K562 (cell line): Measurements from ENCODE around the gene N4BP2. TPM values are rescaled to one million over a fixed set of nuclear protein-coding genes. Genes with fewer than 3 reads are reported as not detected.
A peak's percentile ranks its signal among the peaks of the same experiment; 100 is the strongest.

Experiments used
- ATAC-seq: fragments of 200-7000 bp; cut with Tn5 transposase; 3 replicates; pipeline ENCODE4 v1.9.1; 2020; ENCODE audit warnings: moderate library complexity
- BruUV-seq: library from RNA; stranded (reverse); fragments of 400-500 nt; replicated peaks from 2 replicates; lab custom pipeline; 2021; lab: Mats Ljungman, UMichigan
- CTCF ChIA-PET: fragments of 300-600 bp; formaldehyde crosslinking; extraction: SDS; loops from one replicate; lab custom pipeline; 2021; ENCODE audit warnings: low intra/inter-chr PET ratio; lab: Yijun Ruan, JAX
- POLR2A ChIA-PET: fragments of 300-600, 350-650 bp; sonication (Branson Sonifier 250); formaldehyde crosslinking; extraction: SDS; loops from one replicate; lab custom pipeline; 2021; ENCODE audit warnings: antibody characterized with exemption, inconsistent platforms; lab: Yijun Ruan, JAX
- DNase-seq, 4 experiments: peaks; one replicate each; pipeline versions ENCODE4 v3.0.0 to v3.0.0-alpha.2; 2011 to 2018; ENCODE audit warnings: low spot score in 3 of 4, mixed read lengths in 3 of 4; ENCODE audit errors: extremely low read depth in 1 of 4
- FAIRE-seq: peaks from 2 replicates; lab custom pipeline; 2011; peaks lifted over from hg19 to GRCh38; lab: Jason Lieb, UNC
- H2AFZ ChIP-seq: 2 replicates; pipeline ENCODE4 v1.6.0; 2011; ENCODE audit warnings: low read depth, low read length, control low read depth, inconsistent platforms
- H3K27ac ChIP-seq: fragments of 200-600 bp; 3 replicates; pipeline ENCODE4 v1.8.0; 2011; ENCODE audit warnings: low read depth, mild to moderate bottlenecking, control low read depth, inconsistent platforms, low read length, moderate library complexity, mixed read lengths; ENCODE audit errors: extremely low read depth
- H3K27me3 ChIP-seq, 2 experiments: fragments of 300-600 bp in 1 of 2; 2 replicates in 1 of 2; 3 replicates in 1 of 2; pipeline versions ENCODE4 v1.6.0 to v1.8.0; 2011; ENCODE audit warnings: inconsistent platforms in 2 of 2, low read length in 2 of 2, mild to moderate bottlenecking in 1 of 2, mixed read lengths in 1 of 2, moderate library complexity in 1 of 2; ENCODE audit not compliant: control insufficient read depth in 2 of 2, insufficient read depth in 2 of 2
- H3K36me3 ChIP-seq: fragments of 300-600 bp; 3 replicates; pipeline ENCODE4 v1.8.0; 2011; ENCODE audit warnings: mild to moderate bottlenecking, low read length, inconsistent platforms; ENCODE audit not compliant: control insufficient read depth, insufficient read depth
- H3K4me1 ChIP-seq, 2 experiments: fragments of 200-600 bp in 1 of 2; replicated peaks in 1 of 2; 2 replicates in 1 of 2; 3 replicates in 1 of 2; pipeline versions ENCODE4 v1.5.1 to v1.8.0; 2011; ENCODE audit warnings: inconsistent platforms in 2 of 2, low read length in 2 of 2, mild to moderate bottlenecking in 1 of 2, mixed read lengths in 1 of 2, moderate library complexity in 1 of 2; ENCODE audit not compliant: control insufficient read depth in 2 of 2, insufficient read depth in 2 of 2
- H3K4me2 ChIP-seq: 2 replicates; pipeline ENCODE4 v1.6.1; 2011; ENCODE audit warnings: low read length, control low read depth, inconsistent platforms, mixed read lengths; ENCODE audit not compliant: insufficient read depth
- H3K4me3 ChIP-seq: fragments of 200-600 bp; sonication (generic), shearing (Covaris generic); 2 replicates; pipeline ENCODE4 v1.5.1; 2016; ENCODE audit warnings: control low read depth, inconsistent platforms
- H3K79me2 ChIP-seq: fragments of 200-600 bp; 3 replicates; pipeline ENCODE4 v1.8.0; 2011; ENCODE audit warnings: low read length, inconsistent platforms; ENCODE audit not compliant: control insufficient read depth, insufficient read depth
- H3K9ac ChIP-seq, 2 experiments: 2 replicates each; pipeline versions ENCODE4 v1.6.0 to v1.6.1; 2011; ENCODE audit warnings: low read depth in 2 of 2, low read length in 2 of 2, control low read depth in 1 of 2, inconsistent platforms in 1 of 2, mild to moderate bottlenecking in 1 of 2, mixed read lengths in 1 of 2; ENCODE audit not compliant: insufficient read depth in 1 of 2
- H3K9me1 ChIP-seq: one replicate; pipeline ENCODE4 v1.6.0; 2011; ENCODE audit warnings: inconsistent platforms, mild to moderate bottlenecking, low read length, moderate library complexity; ENCODE audit not compliant: control insufficient read depth, insufficient read depth
- H3K9me3 ChIP-seq: replicated peaks from 2 replicates; pipeline ENCODE4 v1.5.1; 2011; ENCODE audit warnings: low read depth, low read length, inconsistent platforms; ENCODE audit not compliant: control insufficient read depth, insufficient read depth
- H4K20me1 ChIP-seq: replicated peaks from 2 replicates; pipeline ENCODE4 v1.6.1; 2011; ENCODE audit warnings: low read length, inconsistent platforms, mixed read lengths; ENCODE audit not compliant: control insufficient read depth, insufficient read depth
- BCOR ChIP-seq: fragments of 450-650 bp; IDR thresholded peaks from 2 replicates; pipeline ENCODE4 v1.6.1; 2016
- C11orf30 ChIP-seq: fragments of 450-650 bp; IDR thresholded peaks from 2 replicates; pipeline ENCODE4 v1.6.1; 2016; ENCODE audit warnings: low read depth, mild to moderate bottlenecking
- GATAD2A ChIP-seq: fragments of 450-650 bp; IDR thresholded peaks from 2 replicates; pipeline ENCODE4 v1.6.1; 2017
- KLF13 ChIP-seq: fragments of 450-650 bp; IDR thresholded peaks from 2 replicates; pipeline ENCODE4 v1.6.1; 2016; ENCODE audit warnings: missing genetic modification characterization, low read depth, mild to moderate bottlenecking, missing compliant biosample characterization, moderate library complexity, borderline replicate concordance
- MECOM ChIP-seq: fragments of 250-450 bp; sonication (Bioruptor Pico); IDR thresholded peaks from 2 replicates; pipeline ENCODE4 v1.8.0; 2022; ENCODE audit warnings: inconsistent platforms
- RBM25 ChIP-seq: fragments of 200-400 bp; formaldehyde crosslinking; IDR thresholded peaks from 2 replicates; pipeline ENCODE4 v1.6.1; 2018; ENCODE audit warnings: low read length, low read depth, moderate library complexity; ENCODE audit not compliant: severe bottlenecking
- REST ChIP-seq, 2 experiments: fragments of 450-650 bp; formaldehyde crosslinking in 1 of 2; IDR thresholded peaks; 2 replicates each; pipeline versions ENCODE4 v1.4.0 to v1.6.1; 2014 to 2020; ENCODE audit warnings: mild to moderate bottlenecking in 2 of 2, borderline replicate concordance in 1 of 2, low read depth in 1 of 2
- ZNF830 ChIP-seq: fragments of 250-450 bp; sonication (Bioruptor Pico); IDR thresholded peaks from 2 replicates; pipeline ENCODE4 v1.5.0; 2021; ENCODE audit warnings: mild to moderate bottlenecking
- WGBS: fragments of 100-300 bp; shearing (Covaris generic); methylation state at CpG from one replicate; pipeline ENCODE4 v1.1.6; 2016; ENCODE audit warnings: low coverage, mixed read lengths; ENCODE audit not compliant: insufficient coverage; ENCODE audit errors: missing lambda C conversion rate; 5-methylcytosine and 5-hydroxymethylcytosine counted together
- in situ Hi-C: fragments of 300-500 bp; cut with MboI; formaldehyde crosslinking; loops from 4 replicates; pipeline ENCODE4 v1.15.0; 2018; ENCODE audit warnings: inconsistent platforms, mixed read lengths
- intact Hi-C: fragments of 100-400 bp; cut with micrococcal nuclease; formaldehyde crosslinking; loops from 2 replicates; pipeline ENCODE4 v1.14.2; 2022
- polyA plus RNA-seq, 8 experiments: library from polyadenylated mRNA; depleted of rRNA in 4 of 8; stranded (reverse) in 5 of 8; unstranded in 3 of 8; fragments of >200 nt; fragmentation: Nextera tagmentation in 2 of 8; fragmentation: Illumina TruSeq in 1 of 8; extraction: Ambion mirVana in 2 of 8; extraction: Trizol in 1 of 8; gene quantifications; 2 replicates each; pipeline versions ENCODE4 v1.2.1 to v1.2.3, GENCODE V29; 2011 to 2014; ENCODE audit warnings: inconsistent platforms in 1 of 8, missing spikeins in 1 of 8
- total RNA-seq, 7 experiments: library from RNA; depleted of rRNA in 6 of 7; stranded (reverse); fragments of >200 nt in 6 of 7; fragmentation: Illumina TruSeq in 2 of 7; extraction: Trizol in 2 of 7; gene quantifications; 2 replicates each; pipeline versions ENCODE4 v1.2.1 to v1.2.3, GENCODE V29; 2011 to 2021; ENCODE audit warnings: low replicate concordance in 1 of 7
- TF ChIP-seq, protein P1 (sequence below): fragments of 250-450 bp; sonication (Bioruptor Pico); IDR thresholded peaks from 2 replicates; pipeline ENCODE4 v1.8.0; 2022; ENCODE audit warnings: moderate library complexity, mild to moderate bottlenecking, inconsistent platforms
- TF ChIP-seq, protein P2 (sequence below): IDR thresholded peaks from 2 replicates; pipeline ENCODE4 v1.6.1; 2014; ENCODE audit warnings: antibody characterized with exemption
- TF ChIP-seq, protein P3 (sequence below): fragments of 250-450 bp; sonication (Bioruptor Pico); IDR thresholded peaks from 2 replicates; pipeline ENCODE4 v1.8.0; 2022; ENCODE audit warnings: inconsistent platforms, mild to moderate bottlenecking, moderate library complexity, borderline replicate concordance

N4BP2 gene
- total and polyA plus RNA-seq, 9 of the 15 experiments (the other 6 are each of a cell fraction or from before 2014, with no cell fraction given): 2.7 to 12.6 (median 7.6) TPM

DNA sequence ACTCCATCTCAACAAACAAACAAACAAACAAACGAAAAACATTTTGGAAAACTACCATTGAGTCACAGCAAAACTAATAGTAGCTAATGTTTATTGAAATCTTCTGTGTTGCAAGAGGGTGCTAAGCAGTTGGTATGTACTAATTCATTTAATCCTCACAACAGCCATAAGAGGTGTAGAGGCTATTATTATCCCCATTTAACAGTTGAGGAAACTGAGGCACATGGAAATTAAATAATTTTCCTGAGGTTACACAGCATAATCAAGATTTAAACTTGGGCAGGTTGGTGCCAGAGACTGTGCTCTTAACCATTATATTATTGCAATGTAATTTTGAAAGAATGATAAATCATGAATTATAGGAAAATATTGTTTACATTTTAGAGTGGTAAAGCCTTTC lies 122.7 kb downstream of the N4BP2 start:
- WGBS: 58% methylated on average over 1 of the region's 1 CpG
- no peaks in the 10 kb centered on the region for H3K27me3 ChIP-seq
- H3K4me3 ChIP-seq: no peak overlapping the region
- intact Hi-C loops (no loop called here), in situ Hi-C loops (no loop called here)
- DNase-seq (no peak), ATAC-seq (no peak), FAIRE-seq (no peak)
- H3K9me1 ChIP-seq: no peaks in the 10 kb centered on the region
- BruUV-seq: no TSS peak
- no peak overlapping the region for H3K27ac ChIP-seq
- ChIA-PET POLR2A (interaction anchor here (1.0 kb wide), 1 partner anchor 11 kb away, joined by 3 read pairs; no protein-coding TSS in a partner anchor), CTCF (no interaction called here)
- H3K9ac ChIP-seq: no peak overlapping the region
- no peak overlapping the region for H3K4me2 ChIP-seq
- H3K9me3 ChIP-seq: no peaks in the 10 kb centered on the region
- no peaks in the 10 kb centered on the region for H4K20me1 ChIP-seq
- H3K36me3 ChIP-seq: no peaks in the 10 kb centered on the region
- no peaks in the 10 kb centered on the region for H3K79me2 ChIP-seq
- H2AFZ ChIP-seq: no peak overlapping the region
- H3K4me1 ChIP-seq: peaks cover 5 to 7% of the 10 kb centered on the region in 2 experiments; a peak in 2 of 5 replicates
- TF ChIP-seq KLF13 (no peak), MECOM (CRISPR knock-in tag) (no peak), C11orf30 (no peak), GATAD2A (no peak), ZNF830 (CRISPR knock-in tag) (no peak), REST (IDR thresholded peaks at IDR 0.05; ENCODE audit: borderline replicate concordance) (no peak), REST (CRISPR knock-in tag; IDR thresholded peaks at IDR 0.05; ENCODE audit: low read depth) (no peak), BCOR (peak; percentile 61), RBM25 (peak; percentile 78)
- TF ChIP-seq, protein P1, sequence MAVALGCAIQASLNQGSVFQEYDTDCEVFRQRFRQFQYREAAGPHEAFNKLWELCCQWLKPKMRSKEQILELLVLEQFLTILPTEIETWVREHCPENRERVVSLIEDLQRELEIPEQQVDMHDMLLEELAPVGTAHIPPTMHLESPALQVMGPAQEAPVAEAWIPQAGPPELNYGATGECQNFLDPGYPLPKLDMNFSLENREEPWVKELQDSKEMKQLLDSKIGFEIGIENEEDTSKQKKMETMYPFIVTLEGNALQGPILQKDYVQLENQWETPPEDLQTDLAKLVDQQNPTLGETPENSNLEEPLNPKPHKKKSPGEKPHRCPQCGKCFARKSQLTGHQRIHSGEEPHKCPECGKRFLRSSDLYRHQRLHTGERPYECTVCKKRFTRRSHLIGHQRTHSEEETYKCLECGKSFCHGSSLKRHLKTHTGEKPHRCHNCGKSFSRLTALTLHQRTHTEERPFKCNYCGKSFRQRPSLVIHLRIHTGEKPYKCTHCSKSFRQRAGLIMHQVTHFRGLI (CRISPR knock-in tag): no peak
- TF ChIP-seq, protein P2, sequence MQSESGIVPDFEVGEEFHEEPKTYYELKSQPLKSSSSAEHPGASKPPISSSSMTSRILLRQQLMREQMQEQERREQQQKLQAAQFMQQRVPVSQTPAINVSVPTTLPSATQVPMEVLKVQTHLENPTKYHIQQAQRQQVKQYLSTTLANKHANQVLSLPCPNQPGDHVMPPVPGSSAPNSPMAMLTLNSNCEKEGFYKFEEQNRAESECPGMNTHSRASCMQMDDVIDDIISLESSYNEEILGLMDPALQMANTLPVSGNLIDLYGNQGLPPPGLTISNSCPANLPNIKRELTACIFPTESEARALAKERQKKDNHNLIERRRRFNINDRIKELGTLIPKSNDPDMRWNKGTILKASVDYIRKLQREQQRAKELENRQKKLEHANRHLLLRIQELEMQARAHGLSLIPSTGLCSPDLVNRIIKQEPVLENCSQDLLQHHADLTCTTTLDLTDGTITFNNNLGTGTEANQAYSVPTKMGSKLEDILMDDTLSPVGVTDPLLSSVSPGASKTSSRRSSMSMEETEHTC: no peak
- TF ChIP-seq, protein P3, sequence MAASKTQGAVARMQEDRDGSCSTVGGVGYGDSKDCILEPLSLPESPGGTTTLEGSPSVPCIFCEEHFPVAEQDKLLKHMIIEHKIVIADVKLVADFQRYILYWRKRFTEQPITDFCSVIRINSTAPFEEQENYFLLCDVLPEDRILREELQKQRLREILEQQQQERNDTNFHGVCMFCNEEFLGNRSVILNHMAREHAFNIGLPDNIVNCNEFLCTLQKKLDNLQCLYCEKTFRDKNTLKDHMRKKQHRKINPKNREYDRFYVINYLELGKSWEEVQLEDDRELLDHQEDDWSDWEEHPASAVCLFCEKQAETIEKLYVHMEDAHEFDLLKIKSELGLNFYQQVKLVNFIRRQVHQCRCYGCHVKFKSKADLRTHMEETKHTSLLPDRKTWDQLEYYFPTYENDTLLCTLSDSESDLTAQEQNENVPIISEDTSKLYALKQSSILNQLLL (CRISPR knock-in tag): no peak
